K562 (cell line): ENCODE results near the gene G6PC3. TPM values are rescaled to one million over a fixed set of nuclear protein-coding genes. Genes with fewer than 3 reads are reported as not detected.

Experiments used
- ARHGAP35 ChIP-seq: fragments of 450-650 bp; IDR thresholded peaks from 2 replicates; pipeline ENCODE4 v1.6.1; 2018; ENCODE audit not compliant: partially characterized antibody
- CREM ChIP-seq: IDR thresholded peaks from 2 replicates; pipeline ENCODE4 v1.6.1; 2014; ENCODE audit warnings: antibody characterized with exemption, low read depth
- HIVEP1 ChIP-seq: fragments of 250-450 bp; sonication (Bioruptor Pico); IDR thresholded peaks from 2 replicates; pipeline ENCODE4 v1.4.0; 2020; ENCODE audit warnings: mild to moderate bottlenecking
- NCOR1 ChIP-seq: fragments of 450-650 bp; IDR thresholded peaks from 2 replicates; pipeline ENCODE4 v1.6.1; 2016; ENCODE audit warnings: mild to moderate bottlenecking, moderate library complexity
- NRF1 ChIP-seq, 2 experiments: fragments of 450-650 bp; IDR thresholded peaks in 1 of 2; conservative IDR thresholded peaks in 1 of 2; 2 replicates each; pipeline ENCODE4 v1.6.1; 2014; ENCODE audit warnings: mild to moderate bottlenecking in 2 of 2
- RBM22 ChIP-seq: fragments of 200-400 bp; formaldehyde crosslinking; IDR thresholded peaks from 2 replicates; pipeline ENCODE4 v1.6.1; 2018; ENCODE audit warnings: low read length, low read depth; ENCODE audit not compliant: poor library complexity, severe bottlenecking
- SRSF1 ChIP-seq: fragments of 200-400 bp; formaldehyde crosslinking; IDR thresholded peaks from 2 replicates; pipeline ENCODE4 v1.6.1; 2017; ENCODE audit warnings: mild to moderate bottlenecking, low read depth, low read length, moderate library complexity
- TAF7 ChIP-seq: fragments of 450-650 bp; IDR thresholded peaks from 2 replicates; pipeline ENCODE4 v1.6.1; 2016; ENCODE audit warnings: missing genetic modification characterization, missing compliant biosample characterization
- polyA plus RNA-seq, 8 experiments: library from polyadenylated mRNA; depleted of rRNA in 4 of 8; stranded (reverse) in 5 of 8; unstranded in 3 of 8; fragments of >200 nt; fragmentation: Nextera tagmentation in 2 of 8; fragmentation: Illumina TruSeq in 1 of 8; extraction: Ambion mirVana in 2 of 8; extraction: Trizol in 1 of 8; gene quantifications; 2 replicates each; pipeline versions ENCODE4 v1.2.1 to v1.2.3, GENCODE V29; 2011 to 2014; ENCODE audit warnings: inconsistent platforms in 1 of 8, missing spikeins in 1 of 8
- total RNA-seq, 7 experiments: library from RNA; depleted of rRNA in 6 of 7; stranded (reverse); fragments of >200 nt in 6 of 7; fragmentation: Illumina TruSeq in 2 of 7; extraction: Trizol in 2 of 7; gene quantifications; 2 replicates each; pipeline versions ENCODE4 v1.2.1 to v1.2.3, GENCODE V29; 2011 to 2021; ENCODE audit warnings: low replicate concordance in 1 of 7
- TF ChIP-seq, protein P1 (sequence below), 3 experiments: fragments of 200-800 bp in 1 of 3; fragments of 250-450 bp in 1 of 3; fragments of 450-650 bp in 1 of 3; sonication (Bioruptor Pico) in 1 of 3; sonication (Bioruptor generic) in 1 of 3; formaldehyde crosslinking in 1 of 3; IDR thresholded peaks; 2 replicates each; pipeline versions ENCODE4 v1.6.1 to v1.8.0; 2016 to 2022; ENCODE audit warnings: mild to moderate bottlenecking in 2 of 3, missing genetic modification characterization in 2 of 3, missing compliant biosample characterization in 1 of 3, moderate library complexity in 1 of 3
- TF ChIP-seq, protein P2 (sequence below), 2 experiments: fragments of 450-650 bp; IDR thresholded peaks; 2 replicates each; pipeline ENCODE4 v1.6.1; 2016
- TF ChIP-seq, protein P3 (sequence below), 2 experiments: fragments of 450-650 bp in 1 of 2; IDR thresholded peaks; 2 replicates each; pipeline ENCODE4 v1.6.1; 2011 to 2017; ENCODE audit warnings: low read depth in 2 of 2, antibody characterized with exemption in 1 of 2, borderline replicate concordance in 1 of 2, low read length in 1 of 2, mild to moderate bottlenecking in 1 of 2, mixed read lengths in 1 of 2; ENCODE audit not compliant: control insufficient read depth in 1 of 2
- TF ChIP-seq, protein P4 (sequence below): sonication (generic); formaldehyde crosslinking; IDR thresholded peaks from 2 replicates; pipeline ENCODE4 v1.8.1; 2023; ENCODE audit warnings: mild to moderate bottlenecking, missing genetic modification reagents
- TF ChIP-seq, protein P5 (sequence below): fragments of 450-650 bp; formaldehyde crosslinking; conservative IDR thresholded peaks from 2 replicates; pipeline ENCODE4 v1.4.0; 2022; ENCODE audit warnings: mild to moderate bottlenecking, missing genetic modification characterization
- TF ChIP-seq, protein P6 (sequence below): fragments of 250-450 bp; sonication (Bioruptor Pico); IDR thresholded peaks from 2 replicates; pipeline ENCODE4 v1.8.0; 2022; ENCODE audit warnings: moderate library complexity, mild to moderate bottlenecking, inconsistent platforms

G6PC3 gene
- total and polyA plus RNA-seq, 9 of the 15 experiments (the other 6 are each of a cell fraction or from before 2014, with no cell fraction given): 10.4 to 57.8 (median 31.1) TPM

DNA sequence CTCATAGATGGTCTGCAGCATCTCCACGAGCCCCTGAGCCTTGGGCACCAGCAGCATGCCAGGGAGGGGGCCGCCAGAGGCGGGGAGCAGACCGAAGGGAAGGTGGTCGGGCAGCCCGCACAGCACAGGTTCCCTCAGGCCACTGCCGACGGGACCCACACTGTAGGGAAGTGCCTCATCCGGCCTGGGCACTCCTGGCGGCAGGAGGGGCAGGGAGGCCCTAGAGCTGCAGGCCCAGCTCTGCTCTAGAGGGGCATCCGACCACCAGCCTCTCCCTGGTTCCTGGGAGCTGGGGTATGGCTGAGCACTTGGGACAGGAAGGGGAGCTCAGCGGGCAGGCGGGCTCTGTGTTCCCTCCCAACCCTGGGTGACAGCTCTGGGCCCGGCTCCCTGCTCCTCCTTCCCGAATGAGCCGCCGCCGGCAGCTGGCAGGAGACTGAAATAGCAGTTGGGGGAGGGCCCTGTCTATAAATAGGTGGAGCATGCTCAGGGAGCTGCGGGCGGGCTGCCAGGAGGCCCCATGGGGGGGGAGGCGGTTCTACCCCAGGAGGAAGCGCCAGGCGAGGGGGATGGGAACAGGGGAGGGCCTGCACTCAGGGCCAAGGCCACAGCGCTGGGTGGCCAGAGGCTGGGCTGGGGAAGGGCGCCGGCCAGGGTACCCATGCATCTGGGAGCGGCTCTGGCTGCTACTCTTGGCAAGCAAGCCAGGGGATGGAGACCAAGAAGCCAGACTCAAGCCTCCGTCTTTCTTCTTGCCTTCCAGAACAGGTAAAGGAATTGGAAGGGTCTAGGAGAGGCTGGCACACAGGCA lies 40.5 kb downstream of the G6PC3 start (continued):
- TF ChIP-seq, protein P1, sequence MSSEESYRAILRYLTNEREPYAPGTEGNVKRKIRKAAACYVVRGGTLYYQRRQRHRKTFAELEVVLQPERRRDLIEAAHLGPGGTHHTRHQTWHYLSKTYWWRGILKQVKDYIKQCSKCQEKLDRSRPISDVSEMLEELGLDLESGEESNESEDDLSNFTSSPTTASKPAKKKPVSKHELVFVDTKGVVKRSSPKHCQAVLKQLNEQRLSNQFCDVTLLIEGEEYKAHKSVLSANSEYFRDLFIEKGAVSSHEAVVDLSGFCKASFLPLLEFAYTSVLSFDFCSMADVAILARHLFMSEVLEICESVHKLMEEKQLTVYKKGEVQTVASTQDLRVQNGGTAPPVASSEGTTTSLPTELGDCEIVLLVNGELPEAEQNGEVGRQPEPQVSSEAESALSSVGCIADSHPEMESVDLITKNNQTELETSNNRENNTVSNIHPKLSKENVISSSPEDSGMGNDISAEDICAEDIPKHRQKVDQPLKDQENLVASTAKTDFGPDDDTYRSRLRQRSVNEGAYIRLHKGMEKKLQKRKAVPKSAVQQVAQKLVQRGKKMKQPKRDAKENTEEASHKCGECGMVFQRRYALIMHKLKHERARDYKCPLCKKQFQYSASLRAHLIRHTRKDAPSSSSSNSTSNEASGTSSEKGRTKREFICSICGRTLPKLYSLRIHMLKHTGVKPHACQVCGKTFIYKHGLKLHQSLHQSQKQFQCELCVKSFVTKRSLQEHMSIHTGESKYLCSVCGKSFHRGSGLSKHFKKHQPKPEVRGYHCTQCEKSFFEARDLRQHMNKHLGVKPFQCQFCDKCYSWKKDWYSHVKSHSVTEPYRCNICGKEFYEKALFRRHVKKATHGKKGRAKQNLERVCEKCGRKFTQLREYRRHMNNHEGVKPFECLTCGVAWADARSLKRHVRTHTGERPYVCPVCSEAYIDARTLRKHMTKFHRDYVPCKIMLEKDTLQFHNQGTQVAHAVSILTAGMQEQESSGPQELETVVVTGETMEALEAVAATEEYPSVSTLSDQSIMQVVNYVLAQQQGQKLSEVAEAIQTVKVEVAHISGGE (CRISPR knock-in tag; IDR thresholded peaks at IDR 0.05): no peak
- no peak for TF ChIP-seq ARHGAP35
- TF ChIP-seq, protein P2, sequence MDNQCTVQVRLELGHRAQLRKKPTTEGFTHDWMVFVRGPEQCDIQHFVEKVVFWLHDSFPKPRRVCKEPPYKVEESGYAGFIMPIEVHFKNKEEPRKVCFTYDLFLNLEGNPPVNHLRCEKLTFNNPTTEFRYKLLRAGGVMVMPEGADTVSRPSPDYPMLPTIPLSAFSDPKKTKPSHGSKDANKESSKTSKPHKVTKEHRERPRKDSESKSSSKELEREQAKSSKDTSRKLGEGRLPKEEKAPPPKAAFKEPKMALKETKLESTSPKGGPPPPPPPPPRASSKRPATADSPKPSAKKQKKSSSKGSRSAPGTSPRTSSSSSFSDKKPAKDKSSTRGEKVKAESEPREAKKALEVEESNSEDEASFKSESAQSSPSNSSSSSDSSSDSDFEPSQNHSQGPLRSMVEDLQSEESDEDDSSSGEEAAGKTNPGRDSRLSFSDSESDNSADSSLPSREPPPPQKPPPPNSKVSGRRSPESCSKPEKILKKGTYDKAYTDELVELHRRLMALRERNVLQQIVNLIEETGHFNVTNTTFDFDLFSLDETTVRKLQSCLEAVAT (IDR thresholded peaks at IDR 0.05): no peak
- TF ChIP-seq HIVEP1 (CRISPR knock-in tag): no peak
- TF ChIP-seq, protein P3, sequence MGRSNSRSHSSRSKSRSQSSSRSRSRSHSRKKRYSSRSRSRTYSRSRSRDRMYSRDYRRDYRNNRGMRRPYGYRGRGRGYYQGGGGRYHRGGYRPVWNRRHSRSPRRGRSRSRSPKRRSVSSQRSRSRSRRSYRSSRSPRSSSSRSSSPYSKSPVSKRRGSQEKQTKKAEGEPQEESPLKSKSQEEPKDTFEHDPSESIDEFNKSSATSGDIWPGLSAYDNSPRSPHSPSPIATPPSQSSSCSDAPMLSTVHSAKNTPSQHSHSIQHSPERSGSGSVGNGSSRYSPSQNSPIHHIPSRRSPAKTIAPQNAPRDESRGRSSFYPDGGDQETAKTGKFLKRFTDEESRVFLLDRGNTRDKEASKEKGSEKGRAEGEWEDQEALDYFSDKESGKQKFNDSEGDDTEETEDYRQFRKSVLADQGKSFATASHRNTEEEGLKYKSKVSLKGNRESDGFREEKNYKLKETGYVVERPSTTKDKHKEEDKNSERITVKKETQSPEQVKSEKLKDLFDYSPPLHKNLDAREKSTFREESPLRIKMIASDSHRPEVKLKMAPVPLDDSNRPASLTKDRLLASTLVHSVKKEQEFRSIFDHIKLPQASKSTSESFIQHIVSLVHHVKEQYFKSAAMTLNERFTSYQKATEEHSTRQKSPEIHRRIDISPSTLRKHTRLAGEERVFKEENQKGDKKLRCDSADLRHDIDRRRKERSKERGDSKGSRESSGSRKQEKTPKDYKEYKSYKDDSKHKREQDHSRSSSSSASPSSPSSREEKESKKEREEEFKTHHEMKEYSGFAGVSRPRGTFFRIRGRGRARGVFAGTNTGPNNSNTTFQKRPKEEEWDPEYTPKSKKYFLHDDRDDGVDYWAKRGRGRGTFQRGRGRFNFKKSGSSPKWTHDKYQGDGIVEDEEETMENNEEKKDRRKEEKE (IDR thresholded peaks at IDR 0.05; ENCODE audit: borderline replicate concordance in 1 of 2, control insufficient read depth in 1 of 2, low read depth in 2 of 2, low read length in 1 of 2): no peak
- TF ChIP-seq NRF1 (conservative IDR thresholded peaks at IDR 0.05 in 1 of 2, IDR thresholded peaks at IDR 0.05 in 1 of 2): peak; percentile 91 to 92
- TF ChIP-seq, protein P4, sequence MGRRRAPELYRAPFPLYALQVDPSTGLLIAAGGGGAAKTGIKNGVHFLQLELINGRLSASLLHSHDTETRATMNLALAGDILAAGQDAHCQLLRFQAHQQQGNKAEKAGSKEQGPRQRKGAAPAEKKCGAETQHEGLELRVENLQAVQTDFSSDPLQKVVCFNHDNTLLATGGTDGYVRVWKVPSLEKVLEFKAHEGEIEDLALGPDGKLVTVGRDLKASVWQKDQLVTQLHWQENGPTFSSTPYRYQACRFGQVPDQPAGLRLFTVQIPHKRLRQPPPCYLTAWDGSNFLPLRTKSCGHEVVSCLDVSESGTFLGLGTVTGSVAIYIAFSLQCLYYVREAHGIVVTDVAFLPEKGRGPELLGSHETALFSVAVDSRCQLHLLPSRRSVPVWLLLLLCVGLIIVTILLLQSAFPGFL (CRISPR knock-in tag): no peak
- no peak for TF ChIP-seq TAF7 (tag)
- TF ChIP-seq, protein P5, sequence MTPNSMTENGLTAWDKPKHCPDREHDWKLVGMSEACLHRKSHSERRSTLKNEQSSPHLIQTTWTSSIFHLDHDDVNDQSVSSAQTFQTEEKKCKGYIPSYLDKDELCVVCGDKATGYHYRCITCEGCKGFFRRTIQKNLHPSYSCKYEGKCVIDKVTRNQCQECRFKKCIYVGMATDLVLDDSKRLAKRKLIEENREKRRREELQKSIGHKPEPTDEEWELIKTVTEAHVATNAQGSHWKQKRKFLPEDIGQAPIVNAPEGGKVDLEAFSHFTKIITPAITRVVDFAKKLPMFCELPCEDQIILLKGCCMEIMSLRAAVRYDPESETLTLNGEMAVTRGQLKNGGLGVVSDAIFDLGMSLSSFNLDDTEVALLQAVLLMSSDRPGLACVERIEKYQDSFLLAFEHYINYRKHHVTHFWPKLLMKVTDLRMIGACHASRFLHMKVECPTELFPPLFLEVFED (CRISPR knock-in tag): no peak
- peak; percentile 27 for TF ChIP-seq RBM22
- TF ChIP-seq, protein P6, sequence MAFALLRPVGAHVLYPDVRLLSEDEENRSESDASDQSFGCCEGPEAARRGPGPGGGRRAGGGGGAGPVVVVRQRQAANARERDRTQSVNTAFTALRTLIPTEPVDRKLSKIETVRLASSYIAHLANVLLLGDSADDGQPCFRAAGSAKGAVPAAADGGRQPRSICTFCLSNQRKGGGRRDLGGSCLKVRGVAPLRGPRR: no peak
- peak; percentile 23 for TF ChIP-seq CREM
- TF ChIP-seq NCOR1: peak; percentile 82
- TF ChIP-seq SRSF1: no peak
